ENCODE results near the gene PPP2R5E. TPM values are rescaled to one million over a fixed set of nuclear protein-coding genes. Genes with fewer than 3 reads are reported as not detected.

Gene PPP2R5E
- total and polyA plus RNA-seq, 2 of the 8 experiments (the other 6 are each of a cell fraction or from before 2014, with no cell fraction given) = 6.8 to 64.6 TPM

- TF ChIP-seq, protein P1, sequence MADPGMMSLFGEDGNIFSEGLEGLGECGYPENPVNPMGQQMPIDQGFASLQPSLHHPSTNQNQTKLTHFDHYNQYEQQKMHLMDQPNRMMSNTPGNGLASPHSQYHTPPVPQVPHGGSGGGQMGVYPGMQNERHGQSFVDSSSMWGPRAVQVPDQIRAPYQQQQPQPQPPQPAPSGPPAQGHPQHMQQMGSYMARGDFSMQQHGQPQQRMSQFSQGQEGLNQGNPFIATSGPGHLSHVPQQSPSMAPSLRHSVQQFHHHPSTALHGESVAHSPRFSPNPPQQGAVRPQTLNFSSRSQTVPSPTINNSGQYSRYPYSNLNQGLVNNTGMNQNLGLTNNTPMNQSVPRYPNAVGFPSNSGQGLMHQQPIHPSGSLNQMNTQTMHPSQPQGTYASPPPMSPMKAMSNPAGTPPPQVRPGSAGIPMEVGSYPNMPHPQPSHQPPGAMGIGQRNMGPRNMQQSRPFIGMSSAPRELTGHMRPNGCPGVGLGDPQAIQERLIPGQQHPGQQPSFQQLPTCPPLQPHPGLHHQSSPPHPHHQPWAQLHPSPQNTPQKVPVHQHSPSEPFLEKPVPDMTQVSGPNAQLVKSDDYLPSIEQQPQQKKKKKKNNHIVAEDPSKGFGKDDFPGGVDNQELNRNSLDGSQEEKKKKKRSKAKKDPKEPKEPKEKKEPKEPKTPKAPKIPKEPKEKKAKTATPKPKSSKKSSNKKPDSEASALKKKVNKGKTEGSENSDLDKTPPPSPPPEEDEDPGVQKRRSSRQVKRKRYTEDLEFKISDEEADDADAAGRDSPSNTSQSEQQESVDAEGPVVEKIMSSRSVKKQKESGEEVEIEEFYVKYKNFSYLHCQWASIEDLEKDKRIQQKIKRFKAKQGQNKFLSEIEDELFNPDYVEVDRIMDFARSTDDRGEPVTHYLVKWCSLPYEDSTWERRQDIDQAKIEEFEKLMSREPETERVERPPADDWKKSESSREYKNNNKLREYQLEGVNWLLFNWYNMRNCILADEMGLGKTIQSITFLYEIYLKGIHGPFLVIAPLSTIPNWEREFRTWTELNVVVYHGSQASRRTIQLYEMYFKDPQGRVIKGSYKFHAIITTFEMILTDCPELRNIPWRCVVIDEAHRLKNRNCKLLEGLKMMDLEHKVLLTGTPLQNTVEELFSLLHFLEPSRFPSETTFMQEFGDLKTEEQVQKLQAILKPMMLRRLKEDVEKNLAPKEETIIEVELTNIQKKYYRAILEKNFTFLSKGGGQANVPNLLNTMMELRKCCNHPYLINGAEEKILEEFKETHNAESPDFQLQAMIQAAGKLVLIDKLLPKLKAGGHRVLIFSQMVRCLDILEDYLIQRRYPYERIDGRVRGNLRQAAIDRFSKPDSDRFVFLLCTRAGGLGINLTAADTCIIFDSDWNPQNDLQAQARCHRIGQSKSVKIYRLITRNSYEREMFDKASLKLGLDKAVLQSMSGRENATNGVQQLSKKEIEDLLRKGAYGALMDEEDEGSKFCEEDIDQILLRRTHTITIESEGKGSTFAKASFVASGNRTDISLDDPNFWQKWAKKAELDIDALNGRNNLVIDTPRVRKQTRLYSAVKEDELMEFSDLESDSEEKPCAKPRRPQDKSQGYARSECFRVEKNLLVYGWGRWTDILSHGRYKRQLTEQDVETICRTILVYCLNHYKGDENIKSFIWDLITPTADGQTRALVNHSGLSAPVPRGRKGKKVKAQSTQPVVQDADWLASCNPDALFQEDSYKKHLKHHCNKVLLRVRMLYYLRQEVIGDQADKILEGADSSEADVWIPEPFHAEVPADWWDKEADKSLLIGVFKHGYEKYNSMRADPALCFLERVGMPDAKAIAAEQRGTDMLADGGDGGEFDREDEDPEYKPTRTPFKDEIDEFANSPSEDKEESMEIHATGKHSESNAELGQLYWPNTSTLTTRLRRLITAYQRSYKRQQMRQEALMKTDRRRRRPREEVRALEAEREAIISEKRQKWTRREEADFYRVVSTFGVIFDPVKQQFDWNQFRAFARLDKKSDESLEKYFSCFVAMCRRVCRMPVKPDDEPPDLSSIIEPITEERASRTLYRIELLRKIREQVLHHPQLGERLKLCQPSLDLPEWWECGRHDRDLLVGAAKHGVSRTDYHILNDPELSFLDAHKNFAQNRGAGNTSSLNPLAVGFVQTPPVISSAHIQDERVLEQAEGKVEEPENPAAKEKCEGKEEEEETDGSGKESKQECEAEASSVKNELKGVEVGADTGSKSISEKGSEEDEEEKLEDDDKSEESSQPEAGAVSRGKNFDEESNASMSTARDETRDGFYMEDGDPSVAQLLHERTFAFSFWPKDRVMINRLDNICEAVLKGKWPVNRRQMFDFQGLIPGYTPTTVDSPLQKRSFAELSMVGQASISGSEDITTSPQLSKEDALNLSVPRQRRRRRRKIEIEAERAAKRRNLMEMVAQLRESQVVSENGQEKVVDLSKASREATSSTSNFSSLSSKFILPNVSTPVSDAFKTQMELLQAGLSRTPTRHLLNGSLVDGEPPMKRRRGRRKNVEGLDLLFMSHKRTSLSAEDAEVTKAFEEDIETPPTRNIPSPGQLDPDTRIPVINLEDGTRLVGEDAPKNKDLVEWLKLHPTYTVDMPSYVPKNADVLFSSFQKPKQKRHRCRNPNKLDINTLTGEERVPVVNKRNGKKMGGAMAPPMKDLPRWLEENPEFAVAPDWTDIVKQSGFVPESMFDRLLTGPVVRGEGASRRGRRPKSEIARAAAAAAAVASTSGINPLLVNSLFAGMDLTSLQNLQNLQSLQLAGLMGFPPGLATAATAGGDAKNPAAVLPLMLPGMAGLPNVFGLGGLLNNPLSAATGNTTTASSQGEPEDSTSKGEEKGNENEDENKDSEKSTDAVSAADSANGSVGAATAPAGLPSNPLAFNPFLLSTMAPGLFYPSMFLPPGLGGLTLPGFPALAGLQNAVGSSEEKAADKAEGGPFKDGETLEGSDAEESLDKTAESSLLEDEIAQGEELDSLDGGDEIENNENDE (IDR thresholded peaks at IDR 0.05; ENCODE audit: insufficient replicate concordance, low read length) = no peak
- TF ChIP-seq GTF2F1 (IDR thresholded peaks at IDR 0.05; ENCODE audit: borderline replicate concordance, low read depth, low read length) (no peak), PHF8 (conservative IDR thresholded peaks at IDR 0.05; ENCODE audit: low read depth, low read length) (no peak), BACH1 (IDR thresholded peaks at IDR 0.05; ENCODE audit: low read length) (no peak), RFX5 (IDR thresholded peaks at IDR 0.05; ENCODE audit: borderline replicate concordance, low read depth, low read length) (no peak), CBX8 (IDR thresholded peaks at IDR 0.05; ENCODE audit: borderline replicate concordance, low read depth, low read length) (no peak), EGR1 (IDR thresholded peaks at IDR 0.05; ENCODE audit: borderline replicate concordance, low read depth, low read length) (no peak), TAF7 (optimal IDR thresholded peaks at IDR 0.05; ENCODE audit: borderline replicate concordance, low read depth, low read length) (no peak), SP2 (IDR thresholded peaks at IDR 0.05; ENCODE audit: low read length) (no peak)
Measured at GRCh38 chr14:63394432-63394831, 148.7 kb downstream of the PPP2R5E start (continued).

All from H1 (cell line).